ENCODE data around the gene TMEM181. TPM values are rescaled to one million over a fixed set of nuclear protein-coding genes. Genes with fewer than 3 reads are reported as not detected.
A peak's percentile ranks its signal among the peaks of the same experiment; 100 is the strongest.

Gene TMEM181
- total and polyA plus RNA-seq, 2 of the 13 experiments (the other 11 are each of a cell fraction or from before 2014, with no cell fraction given): 59.1 to 108 TPM

GRCh38 chr6:158571826-158572652 lies 12.1 kb downstream of the TMEM181 start (continued):
- TF ChIP-seq MNT (IDR thresholded peaks at IDR 0.05) (peak; percentile 76), ZNF281 (CRISPR knock-in tag; IDR thresholded peaks at IDR 0.05; ENCODE audit: borderline replicate concordance) (peak; percentile 72), SMARCE1 (IDR thresholded peaks at IDR 0.05; ENCODE audit: borderline replicate concordance) (no peak), ZNF564 (CRISPR knock-in tag; IDR thresholded peaks at IDR 0.05) (peak; percentile 74; the same call in 1 of the 2 replicates), ZBTB10 (CRISPR knock-in tag; IDR thresholded peaks at IDR 0.05; ENCODE audit: borderline replicate concordance) (peak; percentile 72; the same call in 1 of the 2 replicates), GTF2F1 (IDR thresholded peaks at IDR 0.05; ENCODE audit: low read length) (0 out of 2 replicates have a peak, but pooled peaks have one; percentile 47), GPBP1L1 (CRISPR knock-in tag; IDR thresholded peaks at IDR 0.05) (no peak), ZNF749 (CRISPR knock-in tag; IDR thresholded peaks at IDR 0.05; ENCODE audit: borderline replicate concordance) (peak; percentile 98), THAP7 (CRISPR knock-in tag; IDR thresholded peaks at IDR 0.05) (peak; percentile 94; the same call in 1 of the 2 replicates), POLR2A (IDR thresholded peaks at IDR 0.05; ENCODE audit: insufficient read depth in 1 of 2, low read depth in 2 of 2, low read length in 2 of 2) (no peak), ZNF589 (CRISPR knock-in tag; conservative IDR thresholded peaks at IDR 0.05) (peak; percentile 82; the same call in 1 of the 2 replicates), CBX2 (IDR thresholded peaks at IDR 0.05; ENCODE audit: low read depth, low read length) (no peak), CBX2 (CRISPR knock-in tag; IDR thresholded peaks at IDR 0.05; ENCODE audit: low read depth) (0 out of 2 replicates have a peak, but pooled peaks have one; percentile 75), ZNF580 (CRISPR knock-in tag; IDR thresholded peaks at IDR 0.05; ENCODE audit: borderline replicate concordance, low read depth) (peak; percentile 99), CREM (IDR thresholded peaks at IDR 0.05) (peak; percentile 87), CREM (CRISPR knock-in tag; IDR thresholded peaks at IDR 0.05) (peak; percentile 46; the same call in 1 of the 2 replicates), TCF12 (IDR thresholded peaks at IDR 0.05) (no peak), TCF12 (CRISPR knock-in tag; IDR thresholded peaks at IDR 0.05) (peak; percentile 95), NONO (IDR thresholded peaks at IDR 0.05) (no peak), NONO (CRISPR knock-in tag; conservative IDR thresholded peaks at IDR 0.05) (peak; percentile 97)

Measured in HepG2 (cell line).